ENCODE data around the gene CRAT. TPM values are rescaled to one million over a fixed set of nuclear protein-coding genes. Genes with fewer than 3 reads are reported as not detected.
A peak's percentile ranks its signal among the peaks of the same experiment; 100 is the strongest.

CRAT gene
- total RNA-seq, 4 donors from 2014 or later: 137 to 167 (median 144) TPM

DNA sequence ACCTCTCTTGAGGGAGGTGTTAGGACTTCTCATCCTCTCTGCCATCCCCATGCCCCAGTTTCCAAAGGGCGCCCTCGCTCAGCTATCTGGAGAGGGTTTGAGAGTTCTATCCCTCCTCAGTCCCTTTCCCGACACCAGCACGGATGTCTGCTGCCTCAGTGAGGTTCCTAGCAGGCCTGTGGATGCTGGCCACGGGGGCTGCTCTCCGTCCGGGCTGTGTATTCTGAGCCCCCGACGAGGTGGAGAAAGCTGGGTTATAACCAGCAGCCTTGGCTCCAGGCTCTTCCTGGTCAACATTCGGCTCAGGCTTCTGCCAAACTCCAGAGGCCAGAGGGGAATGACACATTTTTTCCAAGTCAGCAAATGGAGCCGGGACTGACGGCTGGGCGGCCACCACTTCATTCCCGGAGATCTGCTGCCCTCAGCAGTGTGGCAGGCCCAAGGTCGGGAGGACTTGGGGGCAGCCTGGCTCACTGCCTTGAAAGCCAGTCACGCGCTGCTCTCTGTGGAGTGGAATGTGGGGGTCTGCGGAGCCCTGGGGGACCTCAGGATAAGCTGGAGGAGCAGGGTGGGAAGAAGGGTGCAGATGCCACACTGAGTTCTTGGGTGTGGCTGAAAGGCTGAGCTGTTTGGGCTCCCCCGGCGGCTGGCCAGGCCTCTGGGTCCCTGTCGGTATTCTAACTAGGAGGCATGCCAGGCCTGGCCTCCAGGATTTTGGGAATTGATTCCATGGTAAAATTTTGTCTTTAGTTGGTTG, 28.1 kb upstream of the CRAT start:
- peaks cover 0 to 29% of the 10 kb centered on the region in 2 donors for H3K36me3 ChIP-seq
- peak in 1 of 2 donors; percentile 14 for TF ChIP-seq POLR2A (IDR thresholded peaks at IDR 0.05)
- TF ChIP-seq, protein P1, sequence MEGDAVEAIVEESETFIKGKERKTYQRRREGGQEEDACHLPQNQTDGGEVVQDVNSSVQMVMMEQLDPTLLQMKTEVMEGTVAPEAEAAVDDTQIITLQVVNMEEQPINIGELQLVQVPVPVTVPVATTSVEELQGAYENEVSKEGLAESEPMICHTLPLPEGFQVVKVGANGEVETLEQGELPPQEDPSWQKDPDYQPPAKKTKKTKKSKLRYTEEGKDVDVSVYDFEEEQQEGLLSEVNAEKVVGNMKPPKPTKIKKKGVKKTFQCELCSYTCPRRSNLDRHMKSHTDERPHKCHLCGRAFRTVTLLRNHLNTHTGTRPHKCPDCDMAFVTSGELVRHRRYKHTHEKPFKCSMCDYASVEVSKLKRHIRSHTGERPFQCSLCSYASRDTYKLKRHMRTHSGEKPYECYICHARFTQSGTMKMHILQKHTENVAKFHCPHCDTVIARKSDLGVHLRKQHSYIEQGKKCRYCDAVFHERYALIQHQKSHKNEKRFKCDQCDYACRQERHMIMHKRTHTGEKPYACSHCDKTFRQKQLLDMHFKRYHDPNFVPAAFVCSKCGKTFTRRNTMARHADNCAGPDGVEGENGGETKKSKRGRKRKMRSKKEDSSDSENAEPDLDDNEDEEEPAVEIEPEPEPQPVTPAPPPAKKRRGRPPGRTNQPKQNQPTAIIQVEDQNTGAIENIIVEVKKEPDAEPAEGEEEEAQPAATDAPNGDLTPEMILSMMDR (IDR thresholded peaks at IDR 0.05 in 4 of 5, conservative IDR thresholded peaks at IDR 0.05 in 1 of 5): no peak
- ATAC-seq (peak; percentile 10 to 13), DNase-seq (peak in 1 of 2 donors; percentile 50)
- in situ Hi-C loops (cut with MboI; ENCODE audit: low sequenced_read_pairs in 4 of 4): loop anchor here (5.0 to 25.0 kb wide), 7 partner anchors 349 to 656 kb away; no protein-coding TSS in a partner anchor
- no peaks in the 10 kb centered on the region for H3K9me3 ChIP-seq
- peak overlapping the region; percentile 95 to 100 (median 98) for H3K27ac ChIP-seq
- peaks cover 56 to 60% of the 10 kb centered on the region in 2 donors for H3K4me1 ChIP-seq
- no peaks in the 10 kb centered on the region for H3K27me3 ChIP-seq
- intact Hi-C loops (cut with DNase I; ENCODE audit: low total_unique reads): loop anchor here (1.0 to 5.0 kb wide), 3 partner anchors 116 to 644 kb away; no protein-coding TSS in a partner anchor
- peak overlapping the region in 2 of 4 donors; percentile 53 to 58 for H3K4me3 ChIP-seq

DNA sequence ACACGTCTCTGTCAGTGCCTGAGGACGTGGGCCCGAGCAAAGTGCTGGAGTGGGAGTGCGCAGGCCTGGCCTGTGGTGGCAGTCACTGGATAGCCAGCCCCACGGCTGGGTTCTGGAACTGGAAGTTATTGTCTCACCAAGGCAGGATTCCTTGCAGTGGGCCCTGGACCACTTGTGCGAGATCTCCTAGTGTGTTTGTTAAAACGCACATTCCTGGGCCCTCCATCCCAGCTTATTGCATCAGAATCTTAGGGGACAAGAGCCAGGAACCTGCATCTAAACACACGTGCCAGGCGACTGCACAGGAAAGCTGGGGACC, 27.5 kb upstream of the CRAT start:
- TF ChIP-seq, protein P1 (IDR thresholded peaks at IDR 0.05 in 4 of 5, conservative IDR thresholded peaks at IDR 0.05 in 1 of 5): no peak
- no peak for TF ChIP-seq POLR2A (IDR thresholded peaks at IDR 0.05)
- H3K27me3 ChIP-seq: no peaks in the 10 kb centered on the region
- intact Hi-C loops (cut with DNase I; ENCODE audit: low total_unique reads): loop anchor here (2.0 to 5.0 kb wide), 2 partner anchors 117 to 644 kb away; no protein-coding TSS in a partner anchor
- no peak overlapping the region for H3K4me3 ChIP-seq
- peak overlapping the region; percentile 95 to 100 (median 98) for H3K27ac ChIP-seq
- no peak for ATAC-seq
- in situ Hi-C loops (cut with MboI; ENCODE audit: low sequenced_read_pairs in 4 of 4): loop anchor here (5.0 to 25.0 kb wide), 7 partner anchors 349 to 657 kb away; no protein-coding TSS in a partner anchor
- no peak for DNase-seq
- no peaks in the 10 kb centered on the region for H3K9me3 ChIP-seq
- peaks cover 51 to 55% of the 10 kb centered on the region in 2 donors for H3K4me1 ChIP-seq
- H3K36me3 ChIP-seq: peaks cover 0 to 34% of the 10 kb centered on the region in 2 donors

DNA sequence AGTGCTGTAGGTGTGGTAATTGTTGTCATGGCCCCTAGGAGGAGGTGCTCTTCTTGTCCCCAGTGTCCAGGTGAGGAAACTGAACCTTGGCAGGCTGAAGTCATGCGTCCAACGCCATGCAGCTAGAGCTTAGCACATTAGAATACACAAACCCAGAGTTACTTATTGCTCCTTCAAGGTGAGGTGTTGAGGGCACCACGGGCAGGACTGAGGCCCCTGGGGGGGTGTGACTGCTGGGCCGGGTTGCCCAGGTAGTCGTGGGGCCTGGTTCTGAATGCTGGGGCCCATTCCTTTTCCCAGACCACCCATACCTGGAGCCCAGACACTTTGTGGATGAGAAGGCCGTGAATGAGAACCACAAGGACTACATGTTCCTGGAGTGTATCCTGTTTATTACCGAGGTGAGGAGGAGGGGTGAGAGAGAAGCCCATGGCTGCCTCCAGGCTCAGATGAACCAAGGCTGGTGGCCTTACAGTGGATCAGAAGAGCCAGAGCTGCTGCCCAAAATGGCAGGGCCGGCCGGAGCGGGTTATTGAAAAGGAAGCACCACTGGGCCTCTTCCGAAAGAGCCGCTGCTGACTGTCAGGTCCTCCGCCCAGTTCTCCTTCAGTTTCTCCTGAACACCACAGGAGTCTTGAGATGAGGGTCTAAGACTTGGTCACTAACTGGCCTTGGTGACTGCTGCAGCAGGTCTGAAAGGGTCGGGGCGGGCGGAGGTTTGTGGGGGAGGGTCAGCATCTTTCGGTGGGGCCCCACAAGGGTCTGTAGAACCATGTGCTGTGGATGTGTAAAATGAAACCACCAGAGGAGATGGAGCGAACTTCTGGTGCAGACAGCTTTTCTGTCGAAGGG, 26.9 kb upstream of the CRAT start:
- Histone ChIP-seq H3K4me3 (no peak overlapping the region), H3K27ac (peak overlapping the region; percentile 95 to 100 (median 98)), H3K4me1 (peaks cover 46 to 49% of the 10 kb centered on the region in 2 donors), H3K36me3 (peaks cover 0 to 36% of the 10 kb centered on the region in 2 donors), H3K27me3 (no peaks in the 10 kb centered on the region), H3K9me3 (no peaks in the 10 kb centered on the region)
- TF ChIP-seq, protein P1 (IDR thresholded peaks at IDR 0.05 in 4 of 5, conservative IDR thresholded peaks at IDR 0.05 in 1 of 5): no peak
- no peak for TF ChIP-seq POLR2A (IDR thresholded peaks at IDR 0.05)
- intact Hi-C loops (cut with DNase I; ENCODE audit: low total_unique reads): loop anchor here (2.0 to 5.0 kb wide), 2 partner anchors 117 to 645 kb away; no protein-coding TSS in a partner anchor
- no peak for DNase-seq
- in situ Hi-C loops (cut with MboI; ENCODE audit: low sequenced_read_pairs in 4 of 4): loop anchor here (5.0 to 25.0 kb wide), 7 partner anchors 350 to 657 kb away; no protein-coding TSS in a partner anchor
- ATAC-seq: no peak

DNA sequence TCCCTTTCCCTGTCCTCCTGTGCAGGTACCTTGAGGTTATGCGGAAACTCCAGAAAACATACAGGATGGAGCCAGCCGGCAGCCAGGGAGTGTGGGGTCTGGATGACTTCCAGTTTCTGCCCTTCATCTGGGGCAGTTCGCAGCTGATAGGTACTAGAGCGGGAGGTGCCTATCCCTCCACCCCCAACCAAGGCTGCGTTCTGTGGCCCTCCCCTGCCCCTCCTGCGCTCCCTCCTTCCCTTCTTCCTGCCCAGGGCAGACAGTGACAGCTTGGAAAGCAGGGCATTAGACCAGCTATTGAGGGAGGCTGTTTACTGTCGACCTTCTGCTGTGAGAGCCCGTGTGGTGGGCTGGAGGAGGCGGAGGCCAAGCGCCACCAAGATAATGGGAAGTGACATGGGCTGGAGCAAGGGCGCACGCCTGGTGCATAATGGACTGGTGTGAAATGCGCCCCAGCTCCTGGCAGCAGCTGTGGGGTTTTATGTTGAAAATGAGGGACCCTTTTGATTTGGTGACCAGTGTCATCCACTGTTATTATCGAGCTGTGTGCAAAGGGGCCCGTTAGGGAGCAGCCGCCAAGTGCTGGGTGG, 25.9 kb upstream of the CRAT start:
- intact Hi-C loops (cut with DNase I; ENCODE audit: low total_unique reads) (loop anchor here (5.0 kb wide), 1 partner anchor 646 kb away; no protein-coding TSS in a partner anchor), in situ Hi-C loops (cut with MboI; ENCODE audit: low sequenced_read_pairs in 4 of 4) (loop anchor here (5.0 to 25.0 kb wide), 7 partner anchors 351 to 658 kb away; no protein-coding TSS in a partner anchor)
- Histone ChIP-seq H3K9me3 (no peaks in the 10 kb centered on the region), H3K4me3 (no peak overlapping the region), H3K27me3 (no peaks in the 10 kb centered on the region), H3K4me1 (peaks cover 36 to 39% of the 10 kb centered on the region in 2 donors), H3K36me3 (peaks cover 0 to 36% of the 10 kb centered on the region in 2 donors), H3K27ac (peak overlapping the region in 1 of 4 donors; percentile 95)
- DNase-seq (no peak), ATAC-seq (no peak)
- no peak for TF ChIP-seq POLR2A (IDR thresholded peaks at IDR 0.05)
- TF ChIP-seq, protein P1 (IDR thresholded peaks at IDR 0.05 in 4 of 5, conservative IDR thresholded peaks at IDR 0.05 in 1 of 5): no peak

All from gastrocnemius medialis (tissue), 4 donors.